Heart left ventricle (tissue), 13 donors: ENCODE results near the gene SKA1.

Experiments used
- CTCF ChIP-seq, 12 donors: fragments of 200-600 bp; sonication (generic) in 4 of 12; IDR thresholded peaks; one replicate each; pipeline versions ENCODE4 v1.5.0 to v1.8.0; 2018 to 2022; ENCODE audit warnings: antibody characterized with exemption in 12 of 12, mild to moderate bottlenecking in 5 of 12
- POLR2A ChIP-seq, 2 donors: fragments of 450-650 bp; IDR thresholded peaks; one replicate each; pipeline ENCODE4 v1.6.1; 2017; ENCODE audit warnings: antibody characterized with exemption in 2 of 2, mild to moderate bottlenecking in 2 of 2, moderate library complexity in 2 of 2
- donor health status: ischemic (EF 13 %, LVEDD 7.1; RV severe dilation, severe dysfunction).
- donor health status: DM: no; HTN: yes; CAD: no.
- donor health status: DM: no; HTN: no; CAD: no.
- donor health status: ischemic (EF 25% LVEDD 6.9; RV normal size, moderate dysfunction).
- donor health status: ischemic (EF 25% LVEDD 5.7; RV mildly dilated, moderate dysfunction).
- donor health status: ischemic (EF 35%, LVEDD 5.7; RV mildly dilated, moderate dysfunction).
- donor health status: nonischemic (EF 11% LVEDD 7.7; RV severe dilation, severe dysfunction).
- donor health status: DM: yes; HTN: yes; CAD: no.
- donor health status: PGD.
- donor health status: ischemic (EF 29% LVEDD 5.4; RV normal size, mild dysfunction).
- donor health status: nonischemic (EF 23%, LVEDD 6.1; RV moderate dilation, normal function).

DNA sequence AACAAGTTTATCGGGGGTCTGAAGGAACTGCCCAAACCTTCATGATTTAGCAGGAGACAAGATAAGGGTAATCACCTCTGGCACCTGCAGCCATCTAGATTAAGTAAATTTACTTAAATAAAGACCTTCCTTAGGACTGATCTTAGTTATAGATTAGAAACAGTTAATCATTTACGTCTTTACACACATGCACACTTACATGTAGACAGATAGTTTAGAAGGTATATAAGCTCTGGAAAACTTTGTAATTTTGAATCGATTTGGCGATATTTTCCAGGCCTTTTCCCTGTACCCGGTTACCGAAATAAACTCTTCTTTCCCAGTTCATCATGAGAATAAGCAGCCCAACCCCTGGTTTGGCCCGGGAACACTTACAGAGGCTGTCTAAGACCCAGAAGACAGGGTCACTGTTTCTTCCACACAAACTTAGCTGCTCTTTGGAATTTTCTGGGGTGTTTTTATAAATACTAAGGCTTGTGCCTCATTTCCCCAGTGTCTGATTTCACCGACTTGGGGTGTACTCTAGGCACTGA, 560 bp upstream of the SKA1 start:
- TF ChIP-seq POLR2A (IDR thresholded peaks at IDR 0.05), result no peak
- TF ChIP-seq CTCF (IDR thresholded peaks at IDR 0.05), result no peak
